SU-DHL-6 (cell line): ENCODE measurements around the gene HS3ST6.

ENCODE experiments used
- CTCF ChIP-seq: fragments of 200-600 bp; sonication (generic); IDR thresholded peaks from one replicate; pipeline ENCODE4 v1.5.1; 2017; ENCODE audit warnings: antibody characterized with exemption, mild to moderate bottlenecking, low read length, moderate library complexity; ENCODE audit not compliant: insufficient read depth, poor library complexity, severe bottlenecking
- EZH2phosphoT487 ChIP-seq: fragments of 200-600 bp; sonication (generic), shearing (Covaris generic); conservative IDR thresholded peaks from 2 replicates; pipeline ENCODE4 v1.6.1; 2018; ENCODE audit warnings: mild to moderate bottlenecking, antibody characterized with exemption, low read length, moderate library complexity, mixed read lengths

- TF ChIP-seq CTCF (peak; percentile 22), EZH2phosphoT487 (no peak)
These were observed 23.2 kb upstream of the HS3ST6 start for GRCh38 chr16:1941162-1942046.
